H9 (cell line): Measurements from ENCODE around the gene LPP. TPM values are rescaled to one million over a fixed set of nuclear protein-coding genes. Genes with fewer than 3 reads are reported as not detected.

ENCODE experiments used
- DNase-seq: peaks from one replicate; pipeline ENCODE4 v3.0.0-alpha.2; 2017
- H2AFZ ChIP-seq: one replicate; pipeline ENCODE4 v1.6.1; 2013; ENCODE audit warnings: mild to moderate bottlenecking, low read length, control low read depth, moderate library complexity
- H2AK5ac ChIP-seq: 2 replicates; pipeline ENCODE4 v1.6.1; 2013; ENCODE audit warnings: low read length, control low read depth, mixed read lengths; ENCODE audit not compliant: insufficient read length
- H2BK120ac ChIP-seq: one replicate; pipeline ENCODE4 v1.6.1; 2013; ENCODE audit warnings: low read depth, mild to moderate bottlenecking, low read length, control low read depth, inconsistent platforms; ENCODE audit not compliant: poor library complexity, severe bottlenecking
- H2BK12ac ChIP-seq: 2 replicates; pipeline ENCODE4 v1.6.1; 2013; ENCODE audit warnings: low read length, control low read depth, mixed read lengths, low read depth; ENCODE audit not compliant: insufficient read length
- H2BK15ac ChIP-seq: 2 replicates; pipeline ENCODE4 v1.6.1; 2013; ENCODE audit warnings: low read depth, low read length, control low read depth
- H2BK20ac ChIP-seq: one replicate; pipeline ENCODE4 v1.6.1; 2013; ENCODE audit warnings: low read depth, mild to moderate bottlenecking, low read length, control low read depth, inconsistent platforms; ENCODE audit not compliant: poor library complexity, severe bottlenecking
- H2BK5ac ChIP-seq: 2 replicates; pipeline ENCODE4 v1.6.1; 2013; ENCODE audit warnings: low read length, control low read depth, mixed read lengths; ENCODE audit not compliant: insufficient read length
- H3K14ac ChIP-seq: 2 replicates; pipeline ENCODE4 v1.6.1; 2013; ENCODE audit warnings: low read length, control low read depth; ENCODE audit not compliant: insufficient read depth
- H3K18ac ChIP-seq: 2 replicates; pipeline ENCODE4 v1.6.1; 2013; ENCODE audit warnings: low read depth, mild to moderate bottlenecking, mixed read lengths, low read length, control low read depth; ENCODE audit not compliant: insufficient read length
- H3K23ac ChIP-seq: 2 replicates; pipeline ENCODE4 v1.6.1; 2013; ENCODE audit warnings: low read length, control low read depth, mixed read lengths, low read depth; ENCODE audit not compliant: insufficient read length
- H3K23me2 ChIP-seq: 2 replicates; pipeline ENCODE4 v1.6.1; 2013; ENCODE audit warnings: low read depth, mild to moderate bottlenecking, mixed read lengths, low read length, control low read depth; ENCODE audit not compliant: insufficient read length, poor library complexity, severe bottlenecking
- H3K27ac ChIP-seq: 2 replicates; pipeline ENCODE4 v1.5.1; 2013; ENCODE audit warnings: low read length, control low read depth, mixed read lengths, low read depth; ENCODE audit not compliant: insufficient read length
- H3K27me3 ChIP-seq: 2 replicates; pipeline ENCODE4 v1.6.1; 2013; ENCODE audit warnings: low read length, control low read depth, inconsistent platforms; ENCODE audit not compliant: insufficient read depth
- H3K4ac ChIP-seq: 2 replicates; pipeline ENCODE4 v1.6.1; 2013; ENCODE audit warnings: low read depth, mild to moderate bottlenecking, control low read depth, inconsistent platforms, low read length, moderate library complexity
- H3K4me1 ChIP-seq: 2 replicates; pipeline ENCODE4 v1.6.1; 2013; ENCODE audit warnings: low read length, control low read depth, inconsistent platforms; ENCODE audit not compliant: insufficient read depth
- H3K4me2 ChIP-seq: 2 replicates; pipeline ENCODE4 v1.6.1; 2013; ENCODE audit warnings: low read length, control low read depth, mixed read lengths; ENCODE audit not compliant: insufficient read length, insufficient read depth
- H3K56ac ChIP-seq: 2 replicates; pipeline ENCODE4 v1.6.1; 2013; ENCODE audit warnings: low read depth, mild to moderate bottlenecking, mixed read lengths, low read length, control low read depth; ENCODE audit not compliant: insufficient read length
- H3K79me1 ChIP-seq: 2 replicates; pipeline ENCODE4 v1.6.1; 2013; ENCODE audit warnings: low read depth, mild to moderate bottlenecking, moderate library complexity, low read length, control low read depth, inconsistent platforms; ENCODE audit not compliant: insufficient read depth, poor library complexity, severe bottlenecking
- H3K79me2 ChIP-seq: 2 replicates; pipeline ENCODE4 v1.6.1; 2013; ENCODE audit warnings: low read length, control low read depth, inconsistent platforms; ENCODE audit not compliant: insufficient read depth
- H3K9ac ChIP-seq: 2 replicates; pipeline ENCODE4 v1.6.1; 2013; ENCODE audit warnings: low read length, control low read depth, mixed read lengths; ENCODE audit not compliant: insufficient read length; ENCODE audit errors: extremely low read depth
- H3K9me3 ChIP-seq: one replicate; pipeline ENCODE4 v1.6.1; 2013; ENCODE audit warnings: low read depth, low read length, inconsistent platforms; ENCODE audit not compliant: control insufficient read depth
- H3T11ph ChIP-seq: one replicate; pipeline ENCODE4 v1.6.1; 2013; ENCODE audit warnings: mild to moderate bottlenecking, low read length, control low read depth, inconsistent platforms
- H4K20me1 ChIP-seq: one replicate; pipeline ENCODE4 v1.6.1; 2013; ENCODE audit not compliant: control insufficient read depth, insufficient read length, insufficient read depth
- H4K5ac ChIP-seq: 2 replicates; pipeline ENCODE4 v1.6.1; 2013; ENCODE audit warnings: low read depth, mild to moderate bottlenecking, mixed read lengths, low read length, control low read depth; ENCODE audit not compliant: insufficient read length
- H4K8ac ChIP-seq: replicated peaks from 2 replicates; pipeline ENCODE4 v1.6.1; 2013; ENCODE audit warnings: low read length, control low read depth, mixed read lengths, low read depth; ENCODE audit not compliant: insufficient read length
- H4K91ac ChIP-seq: 2 replicates; pipeline ENCODE4 v1.6.1; 2013; ENCODE audit warnings: low read depth, mild to moderate bottlenecking, moderate library complexity, mixed read lengths, low read length, control low read depth; ENCODE audit not compliant: insufficient read length
- H3K27ac Mint-ChIP-seq, 3 experiments: 2 replicates in 2 of 3; 3 replicates in 1 of 3; pipeline ENCODE4 v1.8.0; 2020 to 2021; ENCODE audit warnings: mixed read lengths in 3 of 3, mild to moderate bottlenecking in 1 of 3, moderate library complexity in 1 of 3
- H3K27me3 Mint-ChIP-seq: 2 replicates; pipeline ENCODE4 v1.8.0; 2021; ENCODE audit warnings: low read depth, mild to moderate bottlenecking, moderate library complexity, mixed read lengths
- H3K36me3 Mint-ChIP-seq, 3 experiments: 2 replicates in 2 of 3; 3 replicates in 1 of 3; pipeline ENCODE4 v1.8.0; 2020 to 2021; ENCODE audit warnings: low read depth in 3 of 3, mixed read lengths in 3 of 3; ENCODE audit not compliant: insufficient read depth in 1 of 3
- H3K4me1 Mint-ChIP-seq, 2 experiments: 2 replicates each; pipeline ENCODE4 v1.8.0; 2020; ENCODE audit warnings: mixed read lengths in 2 of 2
- H3K4me3 Mint-ChIP-seq, 2 experiments: 2 replicates in 1 of 2; 3 replicates in 1 of 2; pipeline ENCODE4 v1.8.0; 2020 to 2021; ENCODE audit warnings: mild to moderate bottlenecking in 2 of 2, mixed read lengths in 2 of 2, moderate library complexity in 1 of 2
- H3K9me3 Mint-ChIP-seq, 2 experiments: 2 replicates in 1 of 2; 3 replicates in 1 of 2; pipeline ENCODE4 v1.8.0; 2020; ENCODE audit warnings: mild to moderate bottlenecking in 2 of 2, mixed read lengths in 2 of 2, moderate library complexity in 1 of 2
- CTCF ChIP-seq: fragments of 200-600 bp; sonication (generic); conservative IDR thresholded peaks from 3 replicates; pipeline ENCODE4 v1.8.0; 2021; ENCODE audit warnings: antibody characterized with exemption, mild to moderate bottlenecking
- WGBS: extraction: QIAGEN DNeasy Blood & Tissue Kit; methylation state at CpG from one replicate; pipeline ENCODE4 v1.1.7; 2013; ENCODE audit warnings: missing lambda C conversion rate, low lambda C conversion rate, mixed read lengths; ENCODE audit not compliant: insufficient read length; ENCODE audit errors: extremely low coverage; 5-methylcytosine and 5-hydroxymethylcytosine counted together
- total RNA-seq: library from RNA; stranded (reverse); gene quantifications from 2 replicates; pipeline ENCODE4 v1.2.1, GENCODE V29; 2021

The LPP gene
- total RNA-seq, 1 experiment from 2014 or later = 64.6 TPM

- Mint-ChIP-seq H3K36me3 (no peaks in the 10 kb centered on the region), H3K9me3 (no peaks in the 10 kb centered on the region), H3K4me3 (no peak overlapping the region), H3K27me3 (no peaks in the 10 kb centered on the region), H3K4me1 (no peaks in the 10 kb centered on the region), H3K27ac (no peak overlapping the region)
- Histone ChIP-seq H3K4ac (no peak overlapping the region), H3K4me2 (no peak overlapping the region), H2AK5ac (no peak overlapping the region), H2BK15ac (no peak overlapping the region), H3K18ac (no peak overlapping the region), H3K4me1 (no peaks in the 10 kb centered on the region), H3K79me1 (no peaks in the 10 kb centered on the region), H3K9me3 (no peaks in the 10 kb centered on the region), H2BK20ac (no peak overlapping the region), H3K14ac (no peak overlapping the region), H3K56ac (no peak overlapping the region), H3K79me2 (no peaks in the 10 kb centered on the region), H3K9ac (no peak overlapping the region), H3K27me3 (no peaks in the 10 kb centered on the region), H4K5ac (no peak overlapping the region), H3K23me2 (no peaks in the 10 kb centered on the region), H4K8ac (no peak overlapping the region), H4K20me1 (no peaks in the 10 kb centered on the region), H4K91ac (no peak overlapping the region), H2BK12ac (no peak overlapping the region), H2BK5ac (no peak overlapping the region), H3K27ac (no peak overlapping the region), H2BK120ac (no peak overlapping the region), H2AFZ (no peak overlapping the region), H3T11ph (no peak overlapping the region), H3K23ac (no peak overlapping the region)
- DNase-seq = no peak
- WGBS = no CpG with 5 or more reads among the region's 3 CpGs
- TF ChIP-seq CTCF = no peak
Observed at GRCh38 chr3:188567478-188568195, 413.7 kb downstream of the LPP start.
